ENCODE data around the gene NPVF. TPM values are rescaled to one million over a fixed set of nuclear protein-coding genes. Genes with fewer than 3 reads are reported as not detected.

Gene NPVF
- polyA plus RNA-seq, 3 donors from 2014 or later: not detected

DNA sequence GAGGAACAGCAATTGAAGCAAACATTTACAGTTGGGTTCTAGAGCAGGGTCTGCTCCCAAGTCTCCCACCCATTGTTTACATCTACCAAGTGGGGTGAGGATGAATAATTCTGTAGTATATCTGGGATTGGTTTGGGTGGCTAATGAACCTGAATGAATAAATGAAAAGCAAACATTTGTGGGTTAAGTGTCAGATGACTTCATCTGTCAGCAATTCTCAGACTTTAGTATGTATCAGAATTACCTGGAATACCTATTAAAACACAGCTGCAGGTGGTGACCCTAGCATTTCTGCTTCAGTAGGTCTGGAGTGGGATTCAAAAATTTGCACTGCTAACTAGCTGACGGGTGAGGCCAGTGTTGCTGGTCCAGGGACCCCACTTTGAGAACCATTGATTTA is 18.0 kb upstream of the NPVF start:
- no peak overlapping the region for H3K4me3 Mint-ChIP-seq
- H3K9me3 Mint-ChIP-seq: no peaks in the 10 kb centered on the region
- no peaks in the 10 kb centered on the region for H3K4me1 Mint-ChIP-seq
- H3K27ac Mint-ChIP-seq: no peak overlapping the region
- H3K27me3 Mint-ChIP-seq (ENCODE audit: low read depth in 3 of 3): peaks cover 0 to 12% (median 6%) of the 10 kb centered on the region in 3 donors
- no peak for DNase-seq
- H3K36me3 Mint-ChIP-seq: no peaks in the 10 kb centered on the region

DNA sequence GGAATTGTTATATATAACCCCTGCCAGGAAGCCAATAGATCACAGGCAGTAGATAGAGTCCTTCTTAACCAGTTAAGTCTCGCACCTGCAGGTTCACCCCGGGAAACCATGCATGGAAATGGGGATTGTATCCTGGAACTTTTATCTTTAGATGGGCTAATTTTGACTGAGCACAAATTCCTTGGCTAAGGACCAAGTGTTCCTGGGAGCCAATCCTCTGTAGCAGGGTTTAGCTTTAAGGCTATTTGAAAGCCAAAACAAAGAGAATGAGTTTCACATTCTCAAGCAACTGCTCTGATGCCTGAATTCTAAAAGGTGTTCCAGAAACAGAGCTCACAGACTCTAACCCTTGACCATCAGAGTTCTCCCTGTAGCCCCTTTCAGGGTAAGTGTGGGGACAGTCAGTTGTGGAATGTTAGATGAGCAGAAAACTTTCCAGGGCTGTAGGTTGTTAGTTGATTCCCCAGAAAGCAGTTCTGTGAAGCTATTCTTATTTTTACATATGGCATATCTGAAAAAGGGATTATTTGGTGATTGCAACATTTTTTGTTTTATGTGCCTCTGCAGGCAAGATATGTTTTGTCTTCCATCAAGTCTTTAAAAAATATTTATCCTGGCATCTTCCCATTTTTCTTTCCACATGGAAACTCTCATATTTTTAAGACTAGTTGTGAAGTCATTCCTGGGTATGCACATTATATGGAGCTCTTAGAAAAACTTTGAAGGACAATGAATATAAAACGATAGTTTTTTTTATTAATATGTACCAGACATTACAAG is 16.2 kb upstream of the NPVF start:
- Mint-ChIP-seq H3K36me3 (no peaks in the 10 kb centered on the region), H3K4me1 (no peaks in the 10 kb centered on the region), H3K9me3 (no peaks in the 10 kb centered on the region), H3K27me3 (ENCODE audit: low read depth in 3 of 3) (peaks cover 0 to 12% (median 6%) of the 10 kb centered on the region in 3 donors), H3K4me3 (no peak overlapping the region), H3K27ac (no peak overlapping the region)
- DNase-seq: no peak

DNA sequence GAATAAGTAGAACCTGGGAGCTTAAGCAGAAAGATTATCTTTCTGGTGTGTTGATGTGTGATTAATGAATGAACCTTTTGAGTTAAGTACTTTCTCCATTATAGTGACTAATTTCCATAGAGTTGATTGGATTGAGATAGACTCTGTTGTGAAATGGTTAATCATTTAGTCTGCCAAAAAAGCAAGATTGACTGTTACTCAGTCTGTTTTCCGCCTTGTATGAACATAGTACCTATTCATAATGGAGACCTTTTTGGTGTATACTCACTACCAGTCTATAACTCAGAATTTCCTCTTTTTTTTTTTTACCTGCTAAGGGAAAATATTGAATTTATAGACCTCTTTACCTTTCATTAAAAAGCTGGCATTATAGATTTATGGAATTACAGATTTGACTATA is 14.4 kb upstream of the NPVF start:
- Mint-ChIP-seq H3K27me3 (ENCODE audit: low read depth in 3 of 3) (peaks cover 0 to 12% (median 6%) of the 10 kb centered on the region in 3 donors), H3K27ac (no peak overlapping the region), H3K36me3 (no peaks in the 10 kb centered on the region), H3K4me1 (no peaks in the 10 kb centered on the region), H3K9me3 (no peaks in the 10 kb centered on the region), H3K4me3 (no peak overlapping the region)
- no peak for DNase-seq

DNA sequence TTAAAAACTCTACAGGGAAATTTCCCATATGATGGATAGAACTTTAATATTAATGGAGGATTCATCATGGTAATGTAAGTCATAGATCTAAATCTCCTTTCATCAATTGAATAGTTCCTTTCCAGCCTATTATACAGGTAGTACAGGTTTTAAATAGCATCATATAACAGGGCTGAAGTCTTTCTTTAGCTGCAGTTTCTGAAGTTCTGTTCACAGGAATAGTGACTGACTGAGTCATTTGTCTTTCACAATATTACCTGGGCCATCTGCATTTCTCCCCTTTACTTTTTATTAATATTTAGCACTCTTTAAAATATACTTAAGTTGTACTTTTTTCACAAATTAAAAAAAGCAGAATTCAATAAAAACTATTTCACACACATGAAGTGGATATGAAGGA is 12.6 kb upstream of the NPVF start:
- Mint-ChIP-seq H3K27me3 (ENCODE audit: low read depth in 3 of 3) (peaks cover 0 to 8% (median 2%) of the 10 kb centered on the region in 3 donors), H3K4me1 (no peaks in the 10 kb centered on the region), H3K9me3 (no peaks in the 10 kb centered on the region), H3K4me3 (no peak overlapping the region), H3K36me3 (no peaks in the 10 kb centered on the region), H3K27ac (no peak overlapping the region)
- DNase-seq: no peak

DNA sequence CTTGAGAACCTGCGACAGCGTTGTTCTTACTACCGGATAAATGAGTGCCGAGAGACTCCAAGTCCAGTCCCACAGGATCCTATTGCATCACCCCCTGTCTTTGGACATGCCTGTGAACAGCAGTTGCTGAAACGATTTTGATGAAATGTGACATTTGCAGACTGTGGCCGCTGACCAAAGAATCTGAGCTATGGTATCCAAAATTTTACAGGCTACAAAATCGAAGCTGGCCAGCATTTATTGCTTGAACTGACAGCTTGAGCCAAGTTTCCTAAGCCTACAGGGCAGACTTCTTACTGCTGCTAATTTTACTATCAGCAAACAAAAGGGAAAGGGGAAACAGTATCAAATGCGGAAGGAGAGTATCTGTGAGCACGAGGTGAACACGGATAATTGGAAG is 12.1 kb upstream of the NPVF start:
- Mint-ChIP-seq H3K27me3 (ENCODE audit: low read depth in 3 of 3) (peaks cover 0 to 8% (median 2%) of the 10 kb centered on the region in 3 donors), H3K27ac (no peak overlapping the region), H3K36me3 (no peaks in the 10 kb centered on the region), H3K4me3 (no peak overlapping the region), H3K4me1 (no peaks in the 10 kb centered on the region), H3K9me3 (no peaks in the 10 kb centered on the region)
- DNase-seq: no peak

DNA sequence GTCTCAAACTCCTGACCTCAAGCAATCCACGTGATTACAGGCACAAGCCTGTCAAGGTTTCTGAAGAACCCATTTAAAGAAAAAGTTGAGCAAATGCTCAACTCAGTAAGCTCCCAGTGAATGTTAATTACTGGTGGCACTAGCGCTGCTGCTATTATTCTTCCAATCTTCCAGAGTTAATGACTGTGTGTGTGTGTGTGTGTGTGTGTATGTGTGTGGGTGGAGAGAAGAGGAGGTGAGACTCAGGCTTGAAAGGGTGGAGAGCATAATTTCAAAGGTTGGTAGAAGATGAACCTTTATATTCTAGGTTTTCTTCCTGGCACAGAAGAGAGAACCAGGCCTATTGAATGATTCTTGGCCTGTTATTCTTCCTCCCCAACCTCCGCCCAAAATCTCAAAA is 11.6 kb upstream of the NPVF start:
- no peaks in the 10 kb centered on the region for H3K9me3 Mint-ChIP-seq
- H3K27me3 Mint-ChIP-seq (ENCODE audit: low read depth in 3 of 3): peaks cover 0 to 8% (median under 1%) of the 10 kb centered on the region in 3 donors
- no peak overlapping the region for H3K27ac Mint-ChIP-seq
- no peak for DNase-seq
- no peaks in the 10 kb centered on the region for H3K36me3 Mint-ChIP-seq
- H3K4me1 Mint-ChIP-seq: no peaks in the 10 kb centered on the region
- no peak overlapping the region for H3K4me3 Mint-ChIP-seq

DNA sequence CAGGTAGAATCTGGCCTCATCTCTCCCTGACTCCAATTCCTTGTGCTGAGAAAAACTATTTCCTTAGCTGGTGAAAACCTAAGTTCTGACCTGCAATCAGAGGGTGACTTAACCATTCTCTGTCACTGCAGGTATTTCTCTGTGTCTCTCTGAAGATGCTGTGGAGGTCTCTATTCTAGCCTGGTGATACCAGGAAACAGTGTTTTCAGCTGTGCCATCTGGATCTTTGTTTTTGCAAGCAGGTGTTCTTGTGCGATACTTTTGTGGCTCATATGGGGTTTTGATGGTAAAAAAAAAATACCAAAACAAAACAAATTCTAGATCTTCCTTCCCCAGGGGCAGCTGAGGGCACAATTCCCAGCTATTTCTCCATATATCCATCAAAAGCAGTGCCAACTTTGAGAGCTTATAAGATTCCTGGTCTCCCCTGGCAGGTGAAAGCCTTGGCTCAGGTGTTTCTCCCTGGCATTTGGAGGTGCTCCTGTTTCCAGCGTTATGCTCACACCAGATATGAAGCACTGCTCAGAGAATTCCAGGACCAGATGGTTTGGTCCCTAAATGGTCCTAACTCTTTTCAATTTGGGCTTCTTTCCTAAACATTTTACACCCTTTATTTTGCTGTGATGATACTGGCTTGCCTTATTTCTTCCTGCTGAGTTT is 9.9 kb upstream of the NPVF start:
- Mint-ChIP-seq H3K27ac (no peak overlapping the region), H3K36me3 (no peaks in the 10 kb centered on the region), H3K4me1 (no peaks in the 10 kb centered on the region), H3K27me3 (ENCODE audit: low read depth in 3 of 3) (peaks cover 0 to 3% (median 0%) of the 10 kb centered on the region in 3 donors), H3K9me3 (no peaks in the 10 kb centered on the region), H3K4me3 (no peak overlapping the region)
- no peak for DNase-seq

DNA sequence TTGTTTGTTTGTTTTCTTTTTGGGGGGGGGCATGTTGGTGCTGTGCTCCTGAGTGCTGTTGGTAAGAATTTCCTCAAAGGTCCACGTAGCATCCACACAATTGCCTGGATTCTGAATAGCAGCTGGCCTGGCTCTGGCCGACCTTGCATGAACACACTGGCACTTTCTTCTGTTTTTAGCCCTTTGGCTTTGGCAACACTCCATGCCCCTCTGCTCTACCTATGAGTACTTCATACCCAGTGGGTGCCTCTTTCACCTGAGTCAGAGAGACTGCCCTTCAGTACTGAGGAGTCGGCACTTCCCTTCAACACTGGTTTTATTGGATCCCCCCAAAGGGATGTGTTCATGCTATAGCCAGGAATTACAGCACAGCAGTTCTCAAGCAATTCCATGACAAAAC is 7.2 kb upstream of the NPVF start:
- Mint-ChIP-seq H3K9me3 (no peaks in the 10 kb centered on the region), H3K4me1 (no peaks in the 10 kb centered on the region), H3K27me3 (ENCODE audit: low read depth in 3 of 3) (peaks cover 0 to 3% (median 2%) of the 10 kb centered on the region in 3 donors), H3K4me3 (no peak overlapping the region), H3K36me3 (no peaks in the 10 kb centered on the region), H3K27ac (no peak overlapping the region)
- DNase-seq: no peak

DNA sequence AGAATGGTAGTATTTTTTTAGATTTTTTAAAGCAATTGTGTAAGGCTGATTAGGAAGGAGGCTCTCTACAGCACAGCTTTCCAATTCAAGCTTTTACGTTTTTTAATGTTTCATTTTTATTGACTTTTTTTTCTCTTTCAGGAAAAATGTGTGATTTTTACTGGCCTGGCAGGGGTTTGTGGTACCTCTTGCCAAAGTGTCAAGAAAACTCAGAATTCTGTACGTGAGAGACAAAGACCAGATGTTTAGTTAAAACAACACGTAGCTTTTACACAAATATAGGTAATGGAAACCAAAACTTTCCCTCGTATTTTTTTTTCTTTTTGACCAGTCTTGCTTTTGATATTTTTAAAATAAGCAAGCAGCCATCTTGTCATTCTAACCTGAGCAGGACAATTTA is 6.0 kb upstream of the NPVF start:
- Mint-ChIP-seq H3K9me3 (no peaks in the 10 kb centered on the region), H3K4me3 (no peak overlapping the region), H3K27me3 (ENCODE audit: low read depth in 3 of 3) (peaks cover 0 to 5% (median 3%) of the 10 kb centered on the region in 3 donors), H3K36me3 (no peaks in the 10 kb centered on the region), H3K4me1 (no peaks in the 10 kb centered on the region), H3K27ac (no peak overlapping the region)
- DNase-seq: no peak

DNA sequence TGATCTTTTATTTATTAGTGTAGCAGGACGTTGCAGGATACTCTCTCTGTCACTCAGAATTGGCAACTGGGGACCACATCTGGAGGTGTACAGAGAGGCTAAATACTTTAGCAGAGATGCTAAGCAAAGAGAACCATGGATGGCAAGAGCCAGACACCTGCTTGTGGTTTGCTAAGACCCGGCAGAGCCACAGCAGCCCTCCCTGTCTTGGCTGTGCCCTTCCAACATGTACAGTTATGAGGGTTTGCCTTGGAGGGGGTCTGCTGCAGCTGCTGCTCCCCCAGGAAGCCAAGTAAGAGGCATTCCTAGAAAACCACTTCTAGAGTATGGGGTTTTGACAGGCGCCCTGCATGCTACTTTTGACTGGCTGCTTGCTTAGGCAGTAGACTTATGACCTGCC is 5.1 kb downstream of the NPVF start:
- H3K27me3 Mint-ChIP-seq (ENCODE audit: low read depth in 3 of 3): peaks cover 2 to 10% (median 9%) of the 10 kb centered on the region in 3 donors
- H3K9me3 Mint-ChIP-seq: peaks cover 0 to 1% (median 0%) of the 10 kb centered on the region in 6 donors
- DNase-seq: no peak
- H3K4me1 Mint-ChIP-seq: no peaks in the 10 kb centered on the region
- no peak overlapping the region for H3K4me3 Mint-ChIP-seq
- no peak overlapping the region for H3K27ac Mint-ChIP-seq
- H3K36me3 Mint-ChIP-seq: no peaks in the 10 kb centered on the region

DNA sequence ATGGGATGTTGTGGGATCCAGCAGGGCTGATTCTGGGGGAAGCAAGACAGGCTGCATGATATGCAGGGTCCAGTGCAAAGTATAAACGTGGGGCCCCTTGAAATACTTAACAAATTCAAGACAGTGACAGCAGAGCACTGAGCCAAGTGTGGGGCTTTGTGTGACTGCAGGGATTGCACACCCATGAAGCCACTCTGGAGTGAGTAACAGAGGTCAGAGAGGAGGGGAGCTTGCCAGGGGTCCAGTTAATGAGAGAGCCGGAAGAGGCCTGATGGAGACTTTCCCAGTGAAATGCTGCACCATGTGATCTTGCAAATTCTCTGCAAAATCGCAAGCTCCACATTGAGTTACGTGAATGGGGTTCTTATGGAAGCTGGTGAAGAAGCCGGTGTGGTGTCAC is 5.6 kb downstream of the NPVF start:
- DNase-seq: no peak
- Mint-ChIP-seq H3K27me3 (ENCODE audit: low read depth in 3 of 3) (peaks cover 2 to 10% (median 10%) of the 10 kb centered on the region in 3 donors), H3K27ac (no peak overlapping the region), H3K36me3 (no peaks in the 10 kb centered on the region), H3K4me1 (no peaks in the 10 kb centered on the region), H3K9me3 (peaks cover 0 to 1% (median 0%) of the 10 kb centered on the region in 6 donors), H3K4me3 (no peak overlapping the region)

DNA sequence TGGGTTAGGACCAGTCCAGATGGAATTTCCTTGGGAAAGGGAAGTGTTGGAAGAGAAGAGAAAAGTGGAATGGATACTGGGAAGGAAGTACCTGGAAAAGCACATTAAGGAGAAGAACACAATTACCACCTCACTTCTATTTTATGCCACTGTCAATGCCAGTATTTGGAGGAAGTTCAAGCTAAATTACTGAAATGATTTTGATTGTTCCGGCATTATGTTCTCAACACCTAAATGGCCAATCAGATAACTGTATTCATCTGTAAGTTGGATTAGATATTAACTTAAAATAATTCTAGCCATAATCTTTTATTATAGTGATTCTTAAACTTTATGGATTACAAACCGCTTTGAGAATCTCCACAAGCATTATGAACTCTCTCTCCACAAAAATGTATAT is 7.3 kb downstream of the NPVF start:
- H3K4me1 Mint-ChIP-seq: no peaks in the 10 kb centered on the region
- H3K27me3 Mint-ChIP-seq (ENCODE audit: low read depth in 3 of 3): peaks cover 2 to 14% (median 10%) of the 10 kb centered on the region in 3 donors
- peaks cover 0 to 1% (median 0%) of the 10 kb centered on the region in 6 donors for H3K9me3 Mint-ChIP-seq
- no peak overlapping the region for H3K4me3 Mint-ChIP-seq
- H3K27ac Mint-ChIP-seq: no peak overlapping the region
- H3K36me3 Mint-ChIP-seq: no peaks in the 10 kb centered on the region
- no peak for DNase-seq

DNA sequence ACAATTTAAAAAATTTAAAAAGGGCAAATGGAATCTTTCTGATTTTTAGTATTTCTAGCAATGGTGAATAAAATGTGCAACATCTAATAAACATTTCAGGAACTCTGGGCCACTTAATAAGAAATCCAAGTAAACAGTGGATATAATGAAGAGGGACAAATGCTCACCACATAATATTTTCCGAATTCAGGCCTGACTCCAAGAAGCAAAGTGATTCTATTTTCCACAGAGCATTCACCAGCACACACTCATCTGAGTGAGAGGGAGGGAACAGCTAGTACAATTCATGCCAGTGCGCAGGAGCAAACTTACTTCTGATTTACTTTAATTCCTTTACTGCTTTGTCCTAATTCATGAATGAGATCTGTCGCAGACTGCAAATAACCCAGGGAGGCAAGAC is 10.1 kb downstream of the NPVF start:
- Mint-ChIP-seq H3K4me3 (no peak overlapping the region), H3K36me3 (no peaks in the 10 kb centered on the region), H3K27ac (no peak overlapping the region), H3K27me3 (ENCODE audit: low read depth in 3 of 3) (peaks cover 7 to 12% (median 8%) of the 10 kb centered on the region in 3 donors), H3K4me1 (no peaks in the 10 kb centered on the region), H3K9me3 (peaks cover 0 to 1% (median 0%) of the 10 kb centered on the region in 6 donors)
- no peak for DNase-seq

DNA sequence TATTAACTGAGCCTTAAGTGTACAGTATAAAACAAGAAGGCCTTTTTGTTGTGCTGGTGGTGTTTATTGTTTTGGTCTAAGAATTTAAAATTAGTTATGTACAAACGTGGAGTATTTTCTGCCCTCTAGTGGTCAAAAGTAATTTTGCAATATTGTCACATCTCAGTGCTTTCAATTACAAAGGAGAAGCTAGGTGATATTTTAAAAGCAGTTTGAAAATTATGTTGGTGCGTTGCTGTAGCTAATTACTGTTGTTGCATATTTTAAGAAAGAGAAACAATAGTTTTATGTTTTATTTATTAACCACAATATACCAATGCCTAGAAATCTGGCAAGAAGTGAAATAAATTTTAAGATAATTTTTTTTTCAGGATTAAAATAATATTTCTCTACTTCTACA is 11.4 kb downstream of the NPVF start:
- Mint-ChIP-seq H3K27me3 (ENCODE audit: low read depth in 3 of 3) (peaks cover 5 to 11% (median 6%) of the 10 kb centered on the region in 3 donors), H3K4me1 (no peaks in the 10 kb centered on the region), H3K9me3 (peaks cover 0 to 1% (median 0%) of the 10 kb centered on the region in 6 donors), H3K4me3 (no peak overlapping the region), H3K36me3 (no peaks in the 10 kb centered on the region), H3K27ac (no peak overlapping the region)
- DNase-seq: peak; percentile 9 to 22 (median 15)
